NCI-H1930 (cell line): Measurements from ENCODE around the gene RFNG.

Source experiments
- DNase-seq, 2 experiments: peaks; one replicate each; lab custom pipeline; 2025; lab: John Stamatoyannopoulos, UW

RFNG gene

DNA sequence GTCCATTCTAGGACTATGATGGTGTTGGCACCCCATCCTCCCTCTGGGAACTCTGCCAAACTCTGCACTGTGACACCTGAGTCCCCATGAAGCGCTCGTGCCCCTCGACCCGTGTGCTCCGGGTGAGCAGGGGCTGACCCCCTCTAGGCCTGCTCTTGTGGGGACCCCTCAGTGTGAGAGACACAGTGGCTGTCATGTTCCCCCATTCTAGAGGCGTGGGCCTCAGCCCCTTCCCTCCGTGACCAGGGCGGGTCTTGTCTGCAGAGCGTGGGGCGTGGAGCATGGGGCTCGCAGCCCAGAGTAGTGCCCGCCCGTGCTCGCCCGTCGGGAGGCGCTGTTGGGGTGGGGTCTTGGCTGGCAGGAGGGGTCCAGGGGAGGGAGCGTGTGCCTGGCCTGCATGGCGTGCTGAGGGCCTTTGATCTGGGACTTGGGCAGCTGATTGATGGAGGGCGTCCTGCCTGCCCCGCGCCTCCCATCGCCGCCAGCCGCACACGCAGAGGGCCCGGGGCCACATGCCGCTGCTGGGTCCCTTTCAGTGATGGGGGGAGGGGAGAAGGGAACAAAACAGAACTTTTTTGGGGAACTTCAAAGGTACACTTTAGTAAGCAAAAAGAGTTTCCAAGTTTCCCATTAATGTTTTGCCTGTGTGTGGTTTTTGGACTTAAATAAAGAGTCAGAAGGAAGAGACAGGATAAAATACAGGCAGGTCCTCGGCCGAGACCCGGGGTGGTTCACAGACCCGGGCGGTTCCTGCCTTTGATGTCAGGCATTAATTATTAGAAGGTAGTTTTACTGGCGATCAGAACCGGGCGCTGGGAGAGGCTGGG lies 51.4 kb downstream of the RFNG start:
- no peak for DNase-seq

DNA sequence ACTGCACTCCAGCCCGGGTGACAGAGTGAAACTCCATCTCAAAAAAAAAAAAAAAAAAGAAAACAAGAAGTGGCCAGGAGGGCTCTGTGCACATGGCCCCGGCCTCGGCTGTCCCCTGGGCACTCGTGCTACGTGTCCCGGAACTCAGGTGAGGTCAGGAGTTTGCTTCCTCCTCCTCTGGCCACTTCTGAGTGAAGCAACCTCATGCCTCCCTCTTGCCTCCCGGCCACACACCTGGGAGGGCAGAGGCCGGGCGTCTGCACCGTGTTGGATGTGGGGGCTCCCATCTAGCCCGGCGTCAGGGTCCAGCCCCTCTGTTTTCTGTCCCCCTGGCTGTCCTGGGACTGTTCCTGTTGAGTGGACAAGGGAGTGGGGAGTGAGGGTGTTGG lies 52.0 kb downstream of the RFNG start:
- no peak for DNase-seq

DNA sequence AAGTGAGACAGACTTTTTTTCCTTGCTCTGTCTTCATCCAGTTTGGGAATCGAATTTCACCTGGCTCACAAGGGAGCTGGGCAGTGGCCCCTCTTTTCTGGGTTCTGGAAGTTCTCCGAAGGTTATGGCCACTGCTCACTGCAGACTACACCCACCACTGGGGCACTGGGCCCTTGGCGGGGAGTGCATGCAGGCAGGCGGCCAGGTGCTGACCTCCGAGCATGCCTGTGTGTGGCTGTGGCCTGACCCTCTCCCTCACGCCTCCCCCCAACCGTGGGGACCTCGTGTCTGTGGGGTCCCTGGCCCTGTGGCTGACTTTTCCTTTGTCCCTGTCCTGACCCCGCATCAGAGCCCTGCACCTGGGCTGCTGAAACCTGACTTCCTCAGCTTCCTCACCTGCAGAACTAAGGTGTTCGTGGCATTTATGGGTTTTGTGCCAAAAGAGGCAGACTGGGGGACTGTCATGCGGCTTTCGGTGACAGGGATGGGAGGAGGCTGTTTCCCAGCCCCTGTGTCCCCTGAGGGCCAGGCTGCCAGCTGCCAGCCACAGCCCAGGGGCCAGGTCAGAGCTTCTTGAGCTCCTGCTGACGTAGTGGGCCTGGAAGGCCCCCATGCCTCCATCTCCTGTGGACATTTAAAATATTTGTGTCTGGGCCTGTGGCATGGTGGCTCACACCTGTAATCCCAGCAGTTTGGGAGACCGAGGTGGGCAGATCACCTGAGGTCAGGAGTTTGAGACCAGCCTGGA lies 52.7 kb downstream of the RFNG start:
- DNase-seq, result no peak

DNA sequence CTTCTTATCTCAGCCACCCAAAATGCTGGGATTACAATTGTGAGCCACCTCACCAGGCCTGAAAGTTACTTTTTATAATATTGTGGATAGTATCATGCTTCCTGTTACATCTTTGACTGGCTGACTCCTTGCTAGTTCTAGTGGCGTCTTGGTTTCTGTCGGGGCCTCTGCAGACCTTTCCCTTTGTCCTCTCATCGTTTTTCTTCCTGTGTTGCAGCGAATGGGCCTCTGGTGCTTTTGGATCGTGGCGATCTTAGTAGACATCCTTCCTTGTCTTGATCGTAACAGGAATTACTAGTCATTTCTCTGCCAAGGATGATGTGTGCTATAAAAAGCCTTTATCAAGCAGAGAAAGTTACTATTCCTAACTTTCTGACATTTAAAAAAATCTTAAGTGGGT lies 53.4 kb downstream of the RFNG start:
- no peak for DNase-seq
